Activated CD8-positive, alpha-beta memory T cell treated with anti-CD3 and anti-CD28 coated beads for 4 hours (primary cell): ENCODE data around the gene CLNK.
"Not testable (repeated sequence)": the region's sequence is repeated elsewhere in the genome, so short reads cannot be mapped to it uniquely, and the experiment has no call there.

Source experiments
- DNase-seq, 2 donors: peaks; one replicate each; pipeline ENCODE4 v3.0.0-alpha.2; 2020; ENCODE audit warnings: low read depth in 2 of 2

CLNK gene

DNA sequence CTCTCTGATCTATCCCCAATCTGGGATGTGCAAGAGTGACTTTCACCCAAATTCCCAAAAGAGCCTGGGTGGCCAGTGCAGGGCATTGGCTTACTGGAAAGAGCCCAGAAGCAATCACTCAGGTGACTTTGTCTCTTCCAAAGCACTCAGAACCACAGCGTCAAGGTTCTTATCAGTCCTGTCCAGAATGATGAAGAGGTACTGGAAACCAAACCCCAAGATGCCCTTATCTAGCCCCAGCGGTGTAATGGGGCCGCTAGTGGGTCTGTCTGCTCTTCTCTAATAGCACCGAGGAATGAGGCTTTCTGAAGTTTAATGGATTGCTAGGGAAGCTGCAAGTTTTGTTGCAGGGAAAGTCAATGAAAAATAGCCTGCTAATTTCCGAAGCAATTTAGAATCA, 21.6 kb downstream of the CLNK start:
- no peak for DNase-seq

DNA sequence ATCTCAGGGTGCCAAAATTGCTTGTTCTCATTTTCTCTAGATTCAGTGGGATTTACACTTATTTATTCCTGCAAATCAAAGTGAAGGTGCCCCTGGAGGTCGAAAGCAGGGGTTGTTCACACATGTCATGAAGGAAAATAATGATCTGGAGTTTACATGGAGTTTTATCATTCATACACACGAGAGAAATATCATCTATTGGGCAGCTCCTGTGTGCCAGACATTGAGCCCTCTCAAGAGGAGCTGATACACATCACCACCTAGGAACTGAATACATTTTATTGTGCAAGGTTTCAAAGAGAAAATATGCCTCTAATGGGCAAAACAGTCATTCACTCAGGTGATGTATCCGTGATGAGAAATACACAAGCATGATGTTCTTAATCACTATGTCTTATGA, 23.5 kb downstream of the CLNK start:
- no peak for DNase-seq

DNA sequence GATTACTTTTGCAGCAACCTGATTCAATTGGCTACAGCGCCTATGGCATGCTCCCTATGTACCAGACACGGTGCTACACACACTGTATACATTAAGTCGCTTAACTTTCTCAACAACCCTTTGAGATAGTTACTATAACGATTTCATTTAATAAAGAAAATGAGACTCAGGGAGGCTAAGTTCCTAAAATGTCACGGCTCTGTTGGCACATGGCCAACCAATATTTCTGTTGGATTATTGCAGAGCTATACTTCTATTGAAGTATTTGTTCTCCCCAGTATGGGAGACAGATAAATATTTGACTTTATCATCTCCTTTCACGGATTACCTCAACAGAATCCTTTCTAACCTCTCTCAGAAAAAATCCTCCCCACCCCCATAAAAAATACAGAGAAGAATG, 25.3 kb downstream of the CLNK start:
- DNase-seq, result no peak

DNA sequence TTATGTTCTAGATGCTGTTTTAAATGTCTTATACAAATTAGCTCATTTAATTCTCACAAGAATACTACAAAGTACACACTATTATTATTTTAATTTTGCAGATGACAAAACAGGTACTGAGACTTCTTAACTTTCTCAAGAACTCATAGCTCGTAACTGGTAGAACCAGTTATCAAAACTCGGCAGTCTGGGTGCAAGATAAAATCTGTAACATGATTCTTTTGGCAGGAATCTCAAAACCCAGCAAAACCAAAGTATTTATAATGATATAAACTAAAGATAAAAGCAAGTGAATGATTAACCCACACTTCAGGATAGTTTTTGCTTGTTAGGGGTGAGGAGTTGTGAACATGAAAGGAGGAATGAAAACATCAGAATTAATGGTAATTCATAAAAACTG, 27.6 kb downstream of the CLNK start:
- DNase-seq, result no peak

DNA sequence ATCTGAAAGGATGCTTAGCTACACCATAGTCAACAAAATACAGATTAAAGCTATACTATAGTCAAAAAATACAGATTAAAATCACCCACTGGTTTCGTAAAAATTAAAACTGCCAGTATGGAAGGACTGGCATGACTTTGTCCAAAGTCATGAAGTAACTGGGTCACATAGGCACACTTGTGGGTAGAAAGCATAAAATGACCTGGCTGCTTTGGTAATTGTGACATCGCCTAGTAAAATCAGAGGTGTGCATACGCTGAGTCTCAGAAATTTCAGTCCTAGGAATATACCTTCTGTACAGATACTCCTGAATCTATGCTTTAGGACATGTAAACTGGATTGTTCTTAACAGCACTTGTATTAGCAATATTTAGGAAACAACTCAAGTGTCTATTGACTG, 28.1 kb downstream of the CLNK start:
- no peak for DNase-seq

DNA sequence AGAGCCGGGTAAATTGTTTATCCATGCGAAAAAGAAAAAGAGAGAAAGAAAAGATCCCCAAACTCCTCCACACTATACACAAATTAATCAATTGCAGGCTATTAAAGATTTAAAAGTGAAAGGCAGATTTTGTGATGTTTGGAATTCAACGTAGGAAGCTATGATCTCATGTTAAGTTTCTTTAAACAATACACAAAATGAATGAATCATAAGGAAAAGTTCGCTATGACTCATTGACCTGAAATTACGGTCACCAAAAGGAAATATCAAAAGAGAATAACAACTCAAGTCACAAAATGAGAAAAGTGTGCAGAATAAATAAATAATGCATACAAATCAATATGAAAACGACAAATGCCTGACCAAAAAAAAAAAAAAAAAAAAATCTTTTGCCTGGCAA, 28.6 kb downstream of the CLNK start:
- no peak for DNase-seq

DNA sequence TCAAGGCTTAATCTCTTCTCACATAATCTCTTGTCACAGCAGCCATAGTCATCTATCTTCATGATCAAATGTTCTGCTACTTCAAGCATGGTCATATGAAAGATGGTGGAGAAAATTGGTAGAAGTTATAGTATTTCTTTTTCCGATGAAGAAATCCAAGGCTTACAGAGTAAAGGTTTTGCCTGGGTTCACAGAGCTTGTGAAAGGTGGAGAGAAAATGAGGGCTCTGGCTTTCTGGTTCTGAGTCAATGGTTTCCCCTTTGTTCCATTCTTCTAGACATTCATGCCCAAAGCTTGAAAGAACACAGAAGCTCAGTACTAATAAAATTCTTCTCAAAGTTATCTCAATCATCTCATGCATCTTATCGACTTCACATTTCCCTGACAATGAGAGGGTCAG, 36.1 kb downstream of the CLNK start:
- no peak for DNase-seq

DNA sequence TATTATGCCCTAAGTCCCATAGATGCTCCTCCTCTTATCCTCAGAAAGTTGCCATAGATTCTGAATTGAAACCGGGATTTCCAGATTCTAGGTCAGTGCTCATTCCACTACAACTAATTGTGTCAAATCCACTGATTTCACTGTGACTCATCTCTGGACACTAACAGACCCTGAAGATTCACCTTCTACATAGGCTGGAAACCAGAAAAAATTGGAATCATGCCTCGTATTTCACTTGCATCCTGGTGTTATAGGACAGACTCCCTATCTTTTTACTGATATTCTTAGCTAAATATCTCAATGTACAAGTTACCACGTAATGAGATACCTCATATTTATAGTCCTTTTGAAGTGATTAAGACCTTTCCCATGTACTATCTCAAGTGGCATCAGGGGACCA, 36.7 kb downstream of the CLNK start:
- DNase-seq, result no peak

DNA sequence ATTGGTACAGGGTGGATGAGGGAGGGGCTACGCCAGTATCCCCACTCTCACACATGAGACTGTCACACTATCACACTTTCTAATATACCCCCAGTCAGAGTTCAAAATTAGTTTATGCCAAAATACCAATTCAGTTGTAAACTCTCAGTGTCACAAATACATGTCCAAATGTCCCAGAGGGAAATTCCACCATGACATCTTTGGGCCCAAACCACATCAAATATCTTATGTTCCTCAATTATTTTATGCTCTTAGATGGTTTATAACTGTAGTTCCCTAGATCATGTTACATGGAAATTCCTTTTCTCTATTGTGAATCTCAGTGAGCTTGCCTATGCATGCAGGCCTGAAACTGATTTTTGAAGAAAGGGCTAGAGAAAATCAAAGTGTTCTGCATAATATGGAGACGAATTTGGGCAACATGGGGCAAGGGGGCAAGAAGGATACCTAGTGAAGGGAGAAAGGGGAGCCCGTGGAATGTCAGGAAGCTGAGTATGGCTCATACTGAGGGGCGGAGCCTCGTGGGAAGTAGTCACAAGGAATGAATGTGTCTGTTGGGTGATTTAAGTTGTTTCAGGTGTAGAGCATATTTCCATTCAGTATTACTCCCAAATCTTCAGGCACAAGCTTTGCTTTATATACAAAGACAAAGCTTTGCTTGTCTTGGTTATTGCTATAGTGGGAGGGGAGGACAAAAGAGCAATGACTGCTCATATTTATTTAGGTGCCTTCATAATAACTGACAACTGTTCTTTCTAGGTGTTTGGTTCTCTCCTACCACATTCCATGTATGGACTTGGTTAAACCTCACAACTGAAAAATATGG, 40.8 kb downstream of the CLNK start:
- no peak for DNase-seq

DNA sequence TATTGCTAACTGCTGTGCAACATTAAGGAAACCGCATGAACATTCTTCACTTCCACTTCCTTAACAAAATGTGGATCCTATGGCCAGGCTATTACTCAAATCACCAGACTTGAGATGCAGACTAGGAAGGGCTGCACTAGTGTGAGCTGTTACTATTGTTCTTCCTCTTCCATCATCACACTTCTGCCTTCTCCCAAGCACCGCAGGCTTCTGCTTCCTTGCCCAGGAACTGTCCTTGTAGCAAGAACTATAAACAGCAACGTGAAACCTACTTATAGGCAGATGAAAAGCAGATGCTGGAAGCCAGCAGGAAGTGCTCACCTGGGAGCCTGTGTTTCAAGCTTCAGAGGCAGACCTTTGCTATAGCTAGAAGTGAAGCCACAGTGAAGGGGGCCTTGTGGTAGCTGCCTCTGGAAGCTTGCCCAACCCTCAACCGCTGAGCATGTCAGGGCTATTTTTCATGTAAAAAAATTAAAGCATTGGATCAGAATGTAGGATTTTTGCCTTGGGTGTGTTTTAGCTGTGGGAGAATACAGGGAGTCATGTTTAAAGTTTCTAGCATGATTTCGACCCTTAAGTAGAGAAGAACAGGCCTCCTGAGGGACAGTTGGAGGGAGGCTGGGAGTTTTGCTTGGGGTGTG, 43.9 kb downstream of the CLNK start:
- no peak for DNase-seq

DNA sequence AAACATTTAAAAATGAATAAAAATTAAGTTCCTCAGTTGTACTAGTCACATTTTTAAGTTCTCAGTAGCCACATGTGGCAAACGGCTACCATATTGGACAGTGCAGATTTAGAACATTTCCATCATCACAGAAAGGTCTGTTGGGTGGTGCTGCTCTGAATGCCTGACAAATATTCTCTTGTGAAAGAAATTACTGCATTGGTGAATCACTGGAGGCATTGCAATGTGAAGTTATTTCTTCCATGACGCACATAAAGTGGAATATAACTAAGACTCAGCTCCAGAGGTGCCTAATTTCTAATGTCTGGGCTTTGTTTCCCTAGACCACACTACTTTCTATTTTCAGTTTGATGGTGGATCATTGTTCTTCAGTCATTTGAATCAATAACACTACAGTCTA, 44.9 kb downstream of the CLNK start:
- no peak for DNase-seq

DNA sequence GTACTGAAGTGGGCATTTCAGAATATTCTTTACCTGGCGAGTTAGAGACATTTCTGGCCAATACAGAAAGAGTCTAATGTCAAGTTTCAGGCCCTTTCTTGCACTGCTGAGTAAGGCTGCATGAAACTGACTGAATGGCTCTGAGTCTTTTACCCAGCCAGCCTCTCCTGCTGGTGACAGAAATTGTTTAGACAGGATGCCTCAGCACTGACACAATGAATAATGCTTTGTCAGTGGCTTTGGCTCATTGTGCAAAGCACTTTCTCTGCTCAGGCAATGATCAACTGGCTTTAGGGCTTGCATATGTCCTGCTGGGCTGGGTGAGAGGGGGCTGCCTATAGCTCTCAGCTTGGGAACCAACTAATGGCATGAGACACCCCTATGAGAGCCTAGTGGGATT, 45.5 kb downstream of the CLNK start:
- DNase-seq, result no peak

DNA sequence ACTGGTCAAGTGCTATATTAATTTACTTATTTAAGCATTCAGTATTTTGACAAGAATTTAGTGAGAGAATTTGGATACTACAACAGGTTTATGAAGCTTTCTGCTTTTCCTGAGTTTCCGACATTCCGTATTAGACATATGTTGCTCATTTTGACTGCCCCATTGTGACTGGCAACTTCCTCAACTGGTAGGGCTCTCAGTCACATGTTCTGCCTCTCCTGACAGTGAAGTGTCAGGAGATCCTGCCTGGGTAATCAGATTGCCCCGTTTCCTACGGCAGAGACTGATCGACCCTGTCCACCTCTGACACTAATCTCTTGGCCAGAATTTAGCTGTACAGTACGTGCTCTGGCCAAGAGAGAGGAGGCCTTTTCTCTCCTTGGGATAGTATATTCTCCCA, 49.5 kb downstream of the CLNK start:
- no peak for DNase-seq

DNA sequence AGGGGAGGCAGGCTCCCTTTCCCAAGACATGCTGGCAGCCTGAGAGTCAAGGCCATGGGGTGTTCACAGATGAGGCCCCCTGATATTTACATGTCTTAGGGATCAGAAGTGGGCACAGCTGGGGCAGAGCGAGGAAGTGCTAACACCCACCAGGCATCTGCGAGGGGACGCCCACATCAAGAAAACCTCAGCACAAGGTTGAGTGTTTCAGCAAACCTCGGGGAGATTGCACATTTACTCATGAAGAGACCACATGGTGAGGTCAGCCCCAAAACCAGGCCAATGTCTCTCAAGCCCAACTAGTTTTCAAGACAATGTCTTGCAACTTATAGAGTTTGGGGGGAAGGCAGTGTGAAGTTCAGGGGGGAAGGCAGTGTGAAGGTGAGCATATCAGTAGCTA, 55.2 kb downstream of the CLNK start:
- DNase-seq, result no peak

DNA sequence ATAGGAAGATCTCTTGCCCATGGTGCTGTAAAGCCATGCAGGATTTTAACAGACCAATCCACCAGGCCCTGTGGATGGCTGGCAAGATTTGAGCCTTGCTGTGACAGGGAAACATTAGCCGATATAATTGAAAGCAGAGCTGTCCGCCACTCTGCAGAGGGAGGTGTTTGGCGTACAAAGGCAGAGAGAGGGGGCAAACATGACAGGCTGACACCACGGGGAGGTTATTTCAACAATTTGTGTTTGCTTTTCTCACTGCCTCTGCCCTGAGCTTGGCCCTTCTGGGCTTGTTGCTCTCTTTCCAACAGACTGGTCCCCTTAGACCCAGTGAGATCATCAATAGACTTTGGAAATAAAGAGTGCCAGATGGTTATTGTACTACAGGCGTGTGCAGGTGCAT, 59.4 kb downstream of the CLNK start:
- no peak for DNase-seq

DNA sequence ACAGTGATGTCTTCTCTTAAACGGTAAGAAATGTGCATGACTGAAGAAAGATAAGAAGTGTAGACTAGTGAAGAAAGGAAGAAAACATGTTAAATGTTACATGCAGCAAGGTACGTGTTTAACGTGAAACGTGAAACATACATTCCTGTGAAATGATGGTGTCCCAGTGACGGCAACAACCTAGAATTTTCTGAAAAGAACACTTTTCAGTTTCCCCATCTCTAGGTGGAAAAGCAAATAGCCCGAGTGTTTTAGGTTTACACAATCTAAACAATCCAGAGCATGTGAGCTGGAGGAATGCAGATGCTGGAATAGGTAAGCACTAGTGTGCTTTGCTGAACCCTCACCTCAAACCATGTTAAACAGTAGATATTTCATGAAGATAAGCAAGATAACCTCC, 60.7 kb downstream of the CLNK start:
- DNase-seq, result no peak

DNA sequence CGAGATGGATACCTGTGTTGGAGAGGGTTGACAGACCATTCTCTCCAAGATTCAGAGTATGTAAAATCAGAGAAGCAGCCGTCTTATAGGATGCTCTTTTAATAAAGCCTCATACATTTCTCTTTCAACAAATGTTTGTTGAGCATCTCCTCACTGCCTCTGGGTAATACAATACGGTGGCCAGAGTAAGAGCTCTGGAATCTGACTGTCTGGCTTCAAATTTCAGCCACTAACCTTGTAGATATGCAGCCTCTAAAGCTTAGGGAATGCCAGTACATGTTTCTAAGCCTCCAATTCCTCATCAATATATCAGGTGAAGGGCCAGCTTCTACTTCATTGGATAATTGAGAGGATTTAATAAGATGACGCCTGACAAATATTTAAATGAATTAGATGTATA, 61.3 kb downstream of the CLNK start:
- DNase-seq, result no peak

DNA sequence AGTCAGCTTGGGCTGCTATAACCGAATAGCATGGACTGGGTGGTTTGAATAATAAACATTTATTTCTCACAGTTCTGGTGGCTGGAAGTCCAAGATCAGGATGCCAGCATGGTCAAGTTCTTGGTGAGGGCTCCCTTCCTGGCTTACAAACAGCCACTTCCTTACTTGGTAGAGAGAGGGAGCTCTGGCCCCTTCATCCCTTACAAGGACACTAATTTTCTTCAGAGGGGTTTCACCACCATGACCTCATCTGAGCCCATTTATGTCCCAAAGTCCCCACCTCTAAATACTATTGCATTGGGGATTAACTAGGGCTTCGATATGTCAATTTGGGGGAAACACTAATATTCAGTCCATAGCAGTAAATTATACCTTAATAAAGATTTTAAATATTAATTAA, 61.8 kb downstream of the CLNK start:
- no peak for DNase-seq

DNA sequence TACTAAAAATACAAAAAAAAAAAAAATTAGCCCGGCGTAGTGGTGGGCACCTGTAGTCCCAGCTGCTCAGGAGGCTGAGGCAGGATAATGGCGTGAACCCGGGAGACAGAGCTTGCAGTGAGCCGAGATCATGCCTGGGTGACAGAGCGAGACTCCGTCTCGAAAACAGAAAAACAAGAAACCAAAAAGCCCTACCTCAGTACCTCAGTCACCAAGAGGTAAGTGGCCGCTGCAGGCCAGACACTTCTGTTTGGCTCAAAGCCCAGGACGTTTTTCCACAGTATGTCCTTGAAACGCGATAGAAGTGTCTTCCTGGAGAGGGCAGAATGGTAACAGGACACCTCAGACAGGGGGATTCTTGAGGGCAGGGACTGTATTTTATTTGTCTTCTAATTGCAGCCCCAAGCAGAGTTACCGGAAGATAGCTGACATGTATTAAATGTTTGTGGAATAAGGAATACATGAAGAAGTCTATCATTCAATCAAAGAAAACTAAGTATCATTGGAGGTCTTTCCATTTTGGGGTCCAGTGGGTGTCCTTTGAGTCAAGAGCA, 63.6 kb downstream of the CLNK start:
- DNase-seq, result no peak

DNA sequence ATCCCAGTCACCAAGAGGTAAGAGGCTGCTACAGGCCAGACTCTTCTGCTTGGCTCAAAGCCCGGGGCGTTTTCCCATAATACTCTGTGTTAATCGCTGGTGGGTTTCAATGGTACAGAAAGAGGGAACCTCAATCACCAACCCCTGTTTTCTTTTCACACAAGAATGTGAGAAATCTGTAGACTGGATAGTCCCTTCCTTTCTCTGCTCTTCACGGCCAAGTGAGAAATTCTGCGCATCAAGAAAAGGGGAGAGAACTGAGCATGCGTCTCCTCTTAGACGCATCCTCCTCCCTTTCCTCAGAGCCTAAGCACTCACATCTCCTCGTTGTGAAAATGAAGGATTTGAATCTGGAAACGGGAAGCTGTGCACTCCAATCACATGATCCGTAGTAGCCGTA, 64.7 kb downstream of the CLNK start:
- no peak for DNase-seq

DNA sequence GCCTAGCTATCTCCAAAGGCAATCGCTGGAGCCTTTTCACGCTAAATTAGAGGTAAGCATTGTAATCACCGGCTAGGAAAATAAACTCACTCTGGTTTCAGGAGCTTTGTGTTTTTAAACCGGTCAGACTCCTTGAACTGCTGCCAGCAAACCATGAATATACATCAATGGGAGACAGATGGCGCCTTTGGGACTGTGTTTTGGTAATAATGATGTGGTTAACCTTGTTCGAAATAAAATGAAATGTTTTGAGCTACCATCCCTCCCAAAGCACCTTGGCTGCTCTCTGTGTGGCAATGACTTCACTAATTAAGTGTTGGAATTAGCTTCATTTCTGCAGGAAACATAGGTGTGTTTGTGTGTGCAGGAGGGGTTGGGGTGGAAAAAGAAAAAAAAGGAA, 65.3 kb downstream of the CLNK start:
- DNase-seq, result no peak

DNA sequence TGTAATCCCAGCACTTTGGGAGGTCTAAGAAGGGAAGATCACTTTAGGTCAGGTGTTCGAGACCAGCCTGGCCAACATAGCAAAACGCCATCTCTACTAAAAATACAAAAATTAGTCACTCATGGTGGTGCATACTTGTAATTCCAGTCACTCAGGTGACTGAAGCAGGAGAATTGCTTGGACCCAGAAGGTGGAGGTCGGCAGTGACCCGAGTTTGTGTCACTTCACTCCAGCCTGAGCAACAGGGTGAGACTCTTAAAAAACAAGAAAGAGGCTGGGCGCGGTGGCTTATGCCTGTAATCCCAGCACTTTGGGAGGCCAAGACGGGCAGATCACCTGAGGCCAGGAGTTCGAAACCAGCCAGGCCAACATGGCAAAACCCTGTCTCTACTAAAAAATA, 69.6 kb downstream of the CLNK start:
- not testable (repeated sequence) for DNase-seq

DNA sequence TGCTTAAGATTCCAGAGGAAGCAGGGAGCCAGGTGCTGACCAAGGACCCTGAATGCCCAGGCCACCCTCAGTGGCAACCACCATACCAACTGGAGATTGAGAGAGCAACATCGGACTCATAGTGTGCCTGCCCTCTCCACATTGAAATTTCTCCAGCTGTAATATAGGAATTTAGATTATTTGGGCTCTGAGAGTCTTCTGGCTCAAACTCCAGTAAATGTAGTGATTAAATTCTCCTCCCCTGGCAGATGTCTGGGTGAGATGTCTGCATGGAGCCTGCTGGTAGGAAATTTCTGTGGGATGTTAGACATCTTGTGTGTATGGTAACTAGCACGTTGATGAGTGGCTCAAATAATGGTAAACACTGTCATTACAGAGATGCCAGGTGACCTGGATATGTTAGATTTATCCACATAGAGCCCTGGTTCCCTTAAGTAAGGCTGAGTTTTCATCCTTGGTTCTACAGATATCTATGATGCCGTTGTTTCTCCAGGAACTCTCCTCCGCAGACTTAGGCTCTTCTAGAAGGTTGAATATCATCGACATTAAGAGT, 70.6 kb downstream of the CLNK start:
- no peak for DNase-seq
